HG03108 (cell line): ENCODE data around the gene NPIPB4.
A peak's percentile ranks its signal among the peaks of the same experiment; 100 is the strongest.
"Not testable (repeated sequence)": the region's sequence is repeated elsewhere in the genome, so short reads cannot be mapped to it uniquely, and the experiment has no call there.

Experiments used
- ATAC-seq: cut with Tn5 transposase; IDR thresholded peaks from one replicate; pipeline ENCODE4 v1.9.1; 2021; ENCODE audit warnings: moderate library complexity; ENCODE audit not compliant: unreplicated experiment

Gene NPIPB4

DNA sequence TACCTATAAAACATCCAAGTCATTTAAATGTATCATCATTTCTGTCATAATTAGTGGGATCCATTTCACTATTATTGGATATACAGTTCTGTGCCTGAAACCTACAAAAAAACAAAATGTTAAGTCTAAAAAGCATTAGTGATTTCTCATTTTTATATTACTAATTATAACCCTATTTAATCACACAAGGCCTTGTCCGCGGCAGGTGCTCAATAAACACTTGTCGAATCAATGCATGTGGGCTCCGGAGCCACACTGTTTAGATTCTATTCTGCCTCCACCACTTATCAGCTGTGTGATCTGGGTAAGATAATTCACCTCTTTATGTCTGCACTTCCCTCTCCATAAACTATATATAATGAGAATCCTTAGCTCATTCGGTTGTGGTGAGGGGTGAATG, at the start of gene NPIPB4:
Gene NPIPB4 (minus strand): TSS at position 101 of the 400 bp plus-strand sequence. CDS start 378 bp downstream, outside the sequence.
- ATAC-seq, result not testable (repeated sequence)

DNA sequence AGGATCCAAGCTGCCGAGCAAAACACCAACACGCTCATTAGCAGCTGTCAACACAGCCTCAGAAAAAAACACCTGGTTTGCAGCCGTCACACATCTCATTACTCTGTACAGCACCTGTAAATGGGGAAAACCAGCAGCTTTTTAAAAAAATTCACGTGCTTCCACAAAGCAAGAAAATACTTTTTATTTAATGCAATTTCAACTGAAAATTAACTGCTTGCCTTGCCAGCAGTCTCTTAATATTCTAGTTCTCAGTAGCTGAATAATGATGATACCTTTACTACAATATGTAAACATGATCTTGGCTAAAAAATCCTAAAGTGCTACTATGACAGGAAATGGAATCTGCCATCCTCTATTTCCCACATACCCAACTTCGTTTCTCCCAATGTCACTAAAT, 41.4 kb upstream of the NPIPB4 start:
- not testable (repeated sequence) for ATAC-seq

DNA sequence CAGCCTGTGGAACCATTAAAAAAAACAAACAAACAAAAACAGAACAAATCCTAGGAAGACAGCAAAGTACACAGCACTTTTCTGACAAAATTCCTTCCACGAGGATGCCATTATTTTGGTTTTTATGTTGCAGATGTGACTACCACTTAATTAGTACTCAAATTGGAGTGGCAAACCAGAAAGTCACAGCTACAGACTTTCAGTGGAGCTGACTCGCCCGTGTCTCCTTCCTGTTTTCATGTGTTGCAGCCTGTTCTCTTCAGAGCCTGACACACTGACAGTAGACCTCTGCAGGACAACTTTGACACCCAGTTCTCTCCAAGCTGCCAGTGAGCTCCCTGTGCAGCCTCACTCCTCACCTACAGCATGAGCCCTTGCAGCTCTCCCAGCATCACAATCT, 24.4 kb upstream of the NPIPB4 start:
- not testable (repeated sequence) for ATAC-seq

DNA sequence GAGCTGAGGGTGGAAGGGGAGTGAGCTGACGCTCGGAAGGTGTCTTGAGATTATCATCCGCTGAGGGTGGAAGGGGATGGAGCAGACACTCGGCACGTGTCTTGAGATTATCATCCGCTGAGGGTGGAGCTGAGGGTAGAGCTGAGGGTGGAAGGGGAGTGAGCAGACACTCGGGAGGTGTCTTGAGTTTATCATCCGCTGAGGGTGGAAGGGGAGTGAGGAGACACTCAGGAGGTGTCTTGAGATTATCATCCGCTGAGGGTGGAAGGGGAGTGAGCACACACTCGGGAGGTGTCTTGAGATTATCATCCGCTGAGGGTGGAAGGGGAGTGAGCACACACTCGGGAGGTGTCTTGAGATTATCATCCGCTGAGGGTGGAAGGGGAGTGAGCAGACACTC, 20.4 kb downstream of the NPIPB4 start:
- not testable (repeated sequence) for ATAC-seq

DNA sequence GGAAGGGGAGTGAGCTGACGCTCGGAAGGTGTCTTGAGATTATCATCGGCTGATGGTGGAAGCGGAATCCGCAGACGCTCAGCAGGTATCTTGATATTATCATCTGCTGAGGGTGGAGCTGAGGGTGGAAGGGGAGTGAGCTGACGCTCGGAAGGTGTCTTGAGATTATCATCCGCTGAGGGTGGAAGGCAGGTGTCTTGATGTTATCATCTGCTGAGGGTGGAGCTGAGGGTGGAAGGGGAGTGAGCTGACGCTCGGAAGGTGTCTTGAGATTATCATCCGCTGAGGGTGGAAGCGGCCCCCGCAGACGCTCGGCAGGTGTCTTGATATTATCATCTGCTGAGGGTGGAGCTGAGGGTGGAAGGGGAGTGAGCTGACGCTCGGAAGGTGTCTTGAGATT, 21.2 kb downstream of the NPIPB4 start:
- not testable (repeated sequence) for ATAC-seq

DNA sequence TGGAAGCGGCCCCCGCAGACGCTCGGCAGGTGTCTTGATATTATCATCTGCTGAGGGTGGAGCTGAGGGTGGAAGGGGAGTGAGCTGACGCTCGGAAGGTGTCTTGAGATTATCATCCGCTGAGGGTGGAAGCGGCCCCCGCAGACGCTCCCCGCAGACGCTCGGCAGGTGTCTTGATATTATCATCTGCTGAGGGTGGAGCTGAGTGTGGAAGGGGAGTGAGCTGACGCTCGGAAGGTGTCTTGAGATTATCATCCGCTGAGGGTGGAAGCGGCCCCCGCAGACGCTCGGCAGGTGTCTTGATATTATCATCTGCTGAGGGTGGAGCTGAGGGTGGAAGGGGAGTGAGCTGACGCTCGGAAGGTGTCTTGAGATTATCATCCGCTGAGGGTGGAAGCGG, 21.8 kb downstream of the NPIPB4 start:
- not testable (repeated sequence) for ATAC-seq

DNA sequence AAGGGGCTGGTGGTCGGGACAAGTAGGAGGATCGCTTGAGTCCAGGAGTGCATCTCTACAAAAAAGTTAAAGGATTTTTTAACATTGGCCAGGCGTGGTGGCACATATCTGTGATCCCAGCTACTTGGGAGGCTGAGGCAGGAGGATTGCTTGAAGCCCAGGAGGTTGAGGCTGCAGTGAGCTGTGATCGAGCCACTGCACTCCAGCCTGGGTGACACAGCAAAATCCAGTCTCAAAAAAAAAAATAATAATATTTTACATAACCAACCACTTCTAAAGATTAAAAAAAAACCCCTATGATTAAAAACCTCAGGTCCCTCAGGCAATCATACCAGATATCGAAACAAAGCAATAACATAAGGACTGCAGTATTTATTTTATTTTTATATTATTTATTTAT, 23.3 kb downstream of the NPIPB4 start:
- not testable (repeated sequence) for ATAC-seq

DNA sequence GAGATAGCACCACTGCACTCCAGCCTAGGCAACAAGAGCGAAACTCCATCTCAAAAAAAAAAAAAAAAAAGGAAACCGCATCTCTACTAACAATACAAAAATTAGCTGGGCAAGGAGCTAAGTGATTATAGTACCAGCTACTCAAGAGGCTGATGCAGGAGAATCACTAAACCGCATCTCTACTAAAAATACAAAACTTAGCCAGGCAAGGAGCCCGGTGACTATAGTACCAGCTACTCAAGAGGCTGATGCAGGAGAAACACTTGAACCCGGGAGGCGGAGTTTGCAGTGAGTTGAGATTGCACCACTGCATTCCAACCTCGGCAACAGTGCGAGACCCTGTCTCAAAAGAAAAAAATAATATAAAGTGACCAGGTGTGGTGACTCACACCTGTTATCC, 27.6 kb downstream of the NPIPB4 start:
- ATAC-seq, result not testable (repeated sequence)

DNA sequence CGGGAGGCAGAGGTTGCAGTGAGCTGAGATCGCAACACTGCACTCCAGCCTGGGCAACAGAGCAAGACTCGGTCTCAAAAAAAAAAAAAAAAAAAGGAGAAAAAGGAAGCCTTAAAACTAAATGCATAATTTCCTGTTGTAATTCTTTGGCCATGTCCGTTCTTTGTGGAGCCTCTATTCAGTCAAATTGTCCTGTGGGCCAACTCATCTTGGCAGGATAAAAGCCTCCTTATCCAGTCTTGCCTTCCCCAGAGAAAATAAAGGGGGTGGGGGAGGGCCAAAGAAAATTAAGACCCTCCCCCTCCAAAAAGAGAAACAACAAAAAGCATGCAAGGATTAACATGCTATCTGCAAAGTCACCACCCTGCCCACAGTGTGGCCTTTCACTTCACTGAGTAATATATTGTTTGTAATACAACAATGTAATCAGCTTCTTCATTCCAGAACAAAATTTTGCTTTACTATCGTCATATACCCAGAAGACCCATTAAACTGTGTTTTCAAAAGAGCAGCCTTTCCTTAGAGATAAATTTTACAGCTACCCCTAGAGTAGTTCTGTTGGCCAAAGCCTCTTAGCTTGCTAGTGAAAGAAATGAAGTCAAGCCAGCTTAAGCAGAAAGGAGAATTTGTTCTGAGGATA, 31.4 kb downstream of the NPIPB4 start:
- not testable (repeated sequence) for ATAC-seq

DNA sequence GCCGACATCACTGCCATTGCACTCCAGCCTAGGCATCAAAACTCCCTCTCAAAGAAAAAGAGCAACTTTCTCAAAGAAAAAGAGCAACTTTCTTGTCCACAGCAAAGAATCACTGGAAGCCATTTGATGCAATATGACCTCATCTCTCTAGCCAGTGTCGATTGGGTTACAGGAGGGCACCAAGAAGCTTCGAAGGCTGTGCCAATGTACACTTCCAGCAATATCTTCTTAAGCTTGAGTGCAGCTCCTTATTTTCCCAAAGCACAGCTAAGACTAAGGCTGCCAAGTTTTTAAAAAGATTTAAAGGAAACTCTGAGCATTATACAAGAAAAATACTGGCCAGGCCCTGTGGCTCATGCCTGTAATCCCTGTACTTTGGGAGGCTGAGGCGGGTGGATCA, 32.0 kb downstream of the NPIPB4 start:
- not testable (repeated sequence) for ATAC-seq

DNA sequence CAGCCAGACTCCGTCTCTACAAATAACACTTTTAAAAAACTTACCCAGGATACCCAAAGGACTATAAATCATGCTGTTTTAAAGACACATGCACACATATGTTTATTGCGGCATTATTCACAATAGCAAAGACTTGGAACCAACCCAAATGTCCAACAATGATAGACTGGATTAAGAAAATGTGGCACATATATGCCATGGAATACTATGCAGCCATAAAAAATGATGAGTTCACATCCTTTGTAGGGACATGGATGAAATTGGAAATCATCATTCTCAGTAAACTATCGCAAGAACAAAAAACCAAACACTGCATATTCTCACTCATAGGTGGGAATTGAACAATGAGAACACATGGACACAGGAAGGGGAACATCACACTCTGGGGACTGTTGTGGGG, 34.3 kb downstream of the NPIPB4 start:
- not testable (repeated sequence) for ATAC-seq

DNA sequence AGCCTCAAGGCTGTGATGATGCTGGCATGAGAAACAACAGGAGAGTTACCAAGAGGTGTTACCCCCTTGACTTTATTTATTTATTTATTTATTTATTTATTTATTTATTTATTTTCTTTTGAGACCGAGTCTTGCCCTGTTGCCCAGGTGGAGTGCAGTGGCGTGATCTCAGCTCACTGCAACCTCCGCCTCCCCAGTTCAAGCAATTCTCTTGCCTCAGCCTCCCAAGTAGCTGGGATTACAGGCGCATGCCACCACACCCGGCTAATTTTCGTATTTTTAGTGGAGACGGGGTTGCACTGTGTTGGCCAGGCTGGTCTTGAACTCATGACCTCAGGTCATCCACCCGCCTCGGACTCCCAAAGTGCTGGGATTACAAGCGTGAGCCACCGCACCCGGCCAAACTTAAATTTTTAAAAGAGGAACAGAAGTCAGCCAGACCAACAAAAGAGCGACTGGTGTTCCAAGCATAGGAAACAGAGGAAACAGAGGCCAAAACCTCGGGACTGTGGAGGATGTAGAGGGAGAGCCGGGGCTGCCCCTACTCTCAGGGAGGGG, 36.6 kb downstream of the NPIPB4 start:
- ATAC-seq, result not testable (repeated sequence)

DNA sequence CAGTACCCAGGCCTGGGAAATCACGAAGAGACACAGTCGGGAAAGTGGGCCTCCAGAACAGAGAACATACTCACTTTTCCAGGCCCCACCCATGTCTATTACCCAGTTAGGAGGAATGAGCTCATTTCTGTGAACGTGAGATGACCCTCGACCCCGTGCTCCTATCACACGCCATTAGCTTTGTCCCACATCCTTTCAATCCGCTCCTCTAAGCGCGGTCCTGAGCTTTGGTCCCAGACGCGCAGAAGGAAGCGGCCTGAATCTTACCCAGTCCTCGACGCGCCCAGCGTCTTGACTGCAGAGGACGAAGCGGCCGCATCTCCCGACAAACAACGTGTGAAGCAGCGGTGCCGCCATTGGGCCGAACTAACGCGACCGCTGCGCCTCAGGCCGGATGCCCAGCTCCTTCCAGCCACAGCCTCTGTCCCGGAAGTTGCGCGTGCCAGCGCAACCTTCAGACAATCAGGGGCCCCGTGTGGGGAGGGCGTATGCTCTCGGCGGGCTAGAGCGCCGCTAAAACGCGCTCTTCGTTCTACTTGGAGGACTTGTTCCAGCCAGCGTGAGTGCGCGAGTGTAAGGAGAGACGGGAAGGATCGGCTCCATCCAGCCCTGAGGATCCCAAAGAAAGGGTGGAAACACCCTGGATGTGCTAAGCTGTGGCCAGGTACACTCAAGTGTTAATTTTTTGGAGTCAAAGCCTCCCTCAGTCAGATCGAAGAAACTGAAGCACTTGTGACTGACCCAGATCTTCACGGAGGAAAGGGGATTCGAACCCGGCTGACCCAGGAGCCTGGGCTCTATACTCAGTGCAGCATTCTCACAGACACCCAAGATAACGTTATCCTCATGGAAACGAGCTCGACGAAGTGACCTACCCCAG, 37.3 kb downstream of the NPIPB4 start:
- peak; percentile 91 for ATAC-seq

DNA sequence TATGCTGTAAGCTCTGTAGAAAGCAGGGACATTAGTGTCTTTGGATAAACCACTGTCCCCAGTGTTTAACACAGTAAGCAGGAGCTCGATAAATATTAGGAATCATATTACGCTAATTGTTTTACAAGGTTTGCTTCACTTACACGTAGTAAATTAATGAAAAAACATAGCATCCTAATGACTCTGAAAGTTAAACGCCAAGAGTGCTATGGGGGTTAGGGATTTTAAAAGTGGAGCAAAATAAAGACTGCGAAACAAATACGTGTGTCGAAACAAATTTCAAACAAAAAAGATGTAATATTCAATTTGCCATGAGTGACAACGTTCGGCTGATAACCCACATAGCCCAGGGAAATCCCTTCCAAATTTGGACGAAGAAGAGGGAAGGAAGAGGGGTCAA, 37.9 kb downstream of the NPIPB4 start:
- not testable (repeated sequence) for ATAC-seq

DNA sequence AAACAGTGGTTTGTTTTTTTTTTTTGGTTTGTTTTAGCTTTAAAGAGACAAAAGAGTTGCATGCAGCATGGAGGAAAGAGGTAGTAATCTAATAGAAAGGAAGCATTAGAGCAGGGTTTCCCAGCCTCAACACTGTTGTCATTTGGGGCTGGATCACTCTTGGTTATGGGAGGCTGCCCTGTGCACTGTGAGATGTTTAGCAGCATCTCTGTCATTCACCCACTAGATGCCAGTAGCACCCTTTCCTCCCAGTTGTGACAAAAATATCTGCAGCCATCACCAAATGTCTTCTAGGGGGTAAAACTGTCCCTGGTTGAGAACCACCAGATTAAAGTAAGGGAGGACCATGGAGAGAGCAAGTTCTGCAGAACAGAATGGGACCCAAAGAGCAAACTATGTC, 40.5 kb downstream of the NPIPB4 start:
- ATAC-seq, result not testable (repeated sequence)

DNA sequence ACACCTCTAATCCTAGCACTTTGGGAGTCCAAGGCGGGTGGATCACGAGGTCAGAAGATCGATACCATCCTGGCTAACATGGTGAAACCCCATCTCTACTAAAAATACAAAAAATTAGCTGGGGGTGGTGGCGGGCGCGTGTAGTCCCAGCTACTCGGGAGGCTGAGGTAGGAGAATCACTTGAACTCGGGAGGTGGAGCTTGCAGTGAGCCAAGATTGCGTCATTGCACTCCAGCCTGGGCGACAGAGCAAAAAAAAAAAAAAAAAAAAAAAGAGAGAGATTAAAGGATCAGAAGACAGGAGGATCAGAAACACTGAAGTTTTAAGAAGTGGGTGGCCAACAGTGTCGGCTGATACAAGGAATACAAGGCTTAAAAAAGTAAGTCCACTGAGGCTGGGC, 41.9 kb downstream of the NPIPB4 start:
- ATAC-seq, result not testable (repeated sequence)

DNA sequence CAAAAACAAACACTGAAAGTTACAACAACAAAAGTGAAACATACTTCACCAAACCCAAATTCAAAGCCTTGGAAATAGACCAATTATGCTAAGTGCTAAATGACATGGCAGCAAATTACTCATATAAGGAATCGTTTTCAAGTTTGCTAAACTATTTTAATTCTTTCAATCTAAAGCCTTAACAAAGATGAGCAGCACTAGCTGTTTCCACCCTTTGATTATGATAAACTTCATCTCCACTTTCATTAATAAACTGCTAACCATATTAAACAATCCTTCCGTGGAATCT, 55.2 kb downstream of the NPIPB4 start:
- not testable (repeated sequence) for ATAC-seq

DNA sequence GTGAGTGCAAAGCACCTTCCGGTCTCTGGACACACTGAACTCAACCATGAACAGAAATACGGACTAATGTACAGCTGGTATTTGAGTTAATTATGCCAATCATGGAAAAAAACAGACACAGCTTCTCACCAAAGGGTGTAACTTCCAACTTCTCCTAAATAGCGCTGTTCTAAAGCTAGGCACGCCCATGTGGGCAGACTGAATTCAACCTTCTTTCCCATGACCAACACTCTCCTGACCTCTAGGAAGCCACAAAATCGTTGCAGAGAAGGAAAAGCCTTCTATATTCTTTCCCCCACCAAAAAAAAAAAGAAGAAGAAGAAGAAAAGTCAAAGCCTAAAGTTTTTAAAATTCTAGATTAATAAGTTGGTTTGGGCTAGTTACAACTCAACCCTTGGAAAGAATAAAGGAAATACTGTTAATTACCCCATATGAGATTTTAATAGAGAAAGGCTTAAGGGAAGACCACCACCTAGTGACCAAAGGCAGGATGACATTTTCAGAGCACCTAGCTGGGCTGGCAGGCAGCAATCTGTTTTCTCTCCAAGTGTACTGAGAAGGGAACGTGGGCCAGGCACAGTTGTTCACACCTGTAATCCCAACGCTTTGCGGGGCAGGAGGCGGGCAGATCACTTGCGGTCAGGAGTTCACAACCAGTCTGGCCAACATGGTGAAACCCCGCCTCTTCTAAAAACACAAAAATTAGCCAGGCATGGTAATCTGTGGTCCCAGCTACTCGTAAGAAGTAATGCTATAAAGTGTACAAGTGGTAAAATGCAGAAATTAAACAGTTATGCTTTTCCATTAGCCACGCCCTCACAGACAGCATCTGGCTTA, 55.8 kb downstream of the NPIPB4 start:
- not testable (repeated sequence) for ATAC-seq

DNA sequence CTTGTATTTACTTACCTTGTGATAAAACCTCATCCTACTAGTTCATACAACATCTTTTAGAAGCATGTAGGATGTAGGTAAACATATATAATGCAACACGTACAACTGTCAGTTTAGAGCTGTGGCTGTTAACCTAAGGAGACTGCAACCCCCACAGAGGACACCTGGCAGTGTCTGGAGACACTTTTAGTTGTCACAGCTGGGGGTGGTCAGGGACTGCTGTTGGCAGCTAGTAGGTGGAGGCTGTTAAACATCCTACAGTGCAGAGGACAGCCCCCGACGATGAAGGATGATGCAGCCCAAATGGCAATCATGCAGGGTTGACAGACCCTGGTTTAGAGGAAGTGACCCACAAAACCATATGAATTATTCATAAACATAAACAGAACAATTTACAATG, 59.0 kb downstream of the NPIPB4 start:
- ATAC-seq, result not testable (repeated sequence)

DNA sequence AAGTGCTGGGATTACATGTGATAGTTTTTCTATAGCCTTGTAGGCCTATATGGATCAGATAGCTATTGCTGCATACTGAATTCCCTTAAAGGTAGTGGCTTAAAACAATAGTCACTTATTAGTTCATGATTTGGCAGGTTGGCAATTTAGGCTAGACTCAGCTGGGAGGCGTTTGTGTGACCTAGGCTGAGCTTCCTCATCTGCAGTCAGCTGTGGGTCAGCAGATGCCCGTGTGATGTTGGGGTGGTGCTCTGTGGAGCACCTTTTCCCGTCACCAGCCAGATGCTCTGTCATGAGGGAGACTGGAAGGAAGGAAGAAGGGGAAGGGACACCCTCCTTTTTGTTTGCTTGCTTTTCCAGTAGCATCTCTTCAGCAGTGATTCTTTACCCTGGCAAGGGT, 64.2 kb downstream of the NPIPB4 start:
- not testable (repeated sequence) for ATAC-seq

DNA sequence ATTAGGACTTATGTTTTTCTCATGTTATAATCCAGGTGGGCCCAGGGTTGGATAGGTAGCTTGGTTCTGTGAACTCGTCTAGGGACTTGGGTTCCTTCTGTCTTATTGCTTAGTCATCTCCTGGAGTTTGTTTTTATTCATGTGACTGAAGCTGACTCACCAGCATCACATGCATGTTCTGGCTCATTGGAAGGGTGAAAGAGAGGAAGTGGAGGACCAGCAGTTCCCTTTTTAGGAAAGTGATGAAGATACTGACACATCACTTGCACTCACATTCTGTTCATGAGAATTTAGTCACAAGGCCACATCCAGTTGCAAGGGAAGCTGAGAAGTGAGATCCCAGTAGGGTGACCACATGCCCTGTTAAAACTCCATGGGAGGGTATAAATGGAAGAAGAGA, 67.0 kb downstream of the NPIPB4 start:
- ATAC-seq, result not testable (repeated sequence)
